GM23248 (cell line): ENCODE data around the gene CFAP100. TPM values are rescaled to one million over a fixed set of nuclear protein-coding genes. Genes with fewer than 3 reads are reported as not detected.

ENCODE experiments used
- DNase-seq: peaks from one replicate; pipeline ENCODE4 v3.0.0-alpha.2; 2015
- H2AFZ ChIP-seq: fragments of 200-600 bp; sonication (generic); 2 replicates; pipeline ENCODE4 v1.6.1; 2016; ENCODE audit warnings: antibody characterized with exemption
- H3F3A ChIP-seq: fragments of 200-600 bp; sonication (generic); 2 replicates; pipeline ENCODE4 v1.6.1; 2016; ENCODE audit warnings: mild to moderate bottlenecking, antibody characterized with exemption, mixed run types; ENCODE audit not compliant: insufficient read depth
- H3K27ac ChIP-seq: fragments of 200-600 bp; sonication (generic); 2 replicates; pipeline ENCODE4 v1.5.1; 2016; ENCODE audit warnings: mild to moderate bottlenecking
- H3K27me3 ChIP-seq: fragments of 200-600 bp; sonication (generic); replicated peaks from 2 replicates; pipeline ENCODE4 v1.6.1; 2016; ENCODE audit warnings: mild to moderate bottlenecking; ENCODE audit not compliant: insufficient read depth
- H3K36me3 ChIP-seq: fragments of 200-600 bp; sonication (generic); 2 replicates; pipeline ENCODE4 v1.6.1; 2016; ENCODE audit warnings: low read depth, mild to moderate bottlenecking
- H3K4me1 ChIP-seq: fragments of 200-600 bp; sonication (generic); 2 replicates; pipeline ENCODE4 v1.6.1; 2016; ENCODE audit warnings: mild to moderate bottlenecking; ENCODE audit not compliant: insufficient read depth
- H3K4me2 ChIP-seq: fragments of 200-600 bp; sonication (generic); one replicate; pipeline ENCODE4 v1.6.1; 2016; ENCODE audit warnings: mild to moderate bottlenecking; ENCODE audit not compliant: unreplicated experiment
- H3K4me3 ChIP-seq: fragments of 200-600 bp; sonication (generic); 2 replicates; pipeline ENCODE4 v1.5.1; 2016; ENCODE audit warnings: mild to moderate bottlenecking
- H3K79me2 ChIP-seq: fragments of 200-600 bp; sonication (generic); 2 replicates; pipeline ENCODE4 v1.6.1; 2016; ENCODE audit warnings: mild to moderate bottlenecking; ENCODE audit not compliant: insufficient read depth
- H3K9ac ChIP-seq: fragments of 200-600 bp; sonication (generic); 2 replicates; pipeline ENCODE4 v1.6.1; 2016; ENCODE audit warnings: mild to moderate bottlenecking
- H3K9me2 ChIP-seq: fragments of 200-600 bp; sonication (generic); 2 replicates; pipeline ENCODE4 v1.6.1; 2016; ENCODE audit warnings: mixed run types, mild to moderate bottlenecking, moderate library complexity; ENCODE audit not compliant: insufficient read depth
- H3K9me3 ChIP-seq: fragments of 200-600 bp; sonication (generic); one replicate; pipeline ENCODE4 v1.6.1; 2017; ENCODE audit warnings: low read depth
- H4K20me1 ChIP-seq: fragments of 200-600 bp; sonication (generic); 2 replicates; pipeline ENCODE4 v1.6.0; 2016; ENCODE audit not compliant: insufficient read depth
- EZH2 ChIP-seq: fragments of 200-600 bp; sonication (generic); IDR thresholded peaks from 2 replicates; pipeline ENCODE4 v1.6.1; 2018; ENCODE audit warnings: antibody characterized with exemption, mild to moderate bottlenecking; ENCODE audit not compliant: insufficient read depth, poor library complexity, severe bottlenecking
- EZH2phosphoT487 ChIP-seq: fragments of 200-600 bp; sonication (generic); IDR thresholded peaks from 2 replicates; pipeline ENCODE4 v1.6.1; 2018; ENCODE audit warnings: antibody characterized with exemption, moderate library complexity, mild to moderate bottlenecking, low read depth; ENCODE audit not compliant: insufficient read depth
- WGBS, 2 experiments: methylation state at CpG; one replicate each; pipeline ENCODE4 v1.1.6; 2015 to 2017; ENCODE audit warnings: low lambda C conversion rate in 2 of 2, low coverage in 1 of 2; ENCODE audit errors: missing lambda C conversion rate in 2 of 2; 5-methylcytosine and 5-hydroxymethylcytosine counted together
- in situ Hi-C: fragments of 300-500 bp; cut with MboI; formaldehyde crosslinking; loops from 2 replicates; pipeline ENCODE4 v1.15.0; 2020
- polyA plus RNA-seq: library from polyadenylated mRNA; unstranded; fragments of >200 nt; fragmentation: Nextera tagmentation; extraction: Ambion mirVana; gene quantifications from 2 replicates; pipeline ENCODE4 v1.2.1, GENCODE V29; 2016
- total RNA-seq: library from RNA; depleted of rRNA; stranded (reverse); fragments of >200 nt; shearing (Covaris generic); gene quantifications from 2 replicates; pipeline ENCODE4 v1.2.3, GENCODE V29; 2014

The CFAP100 gene
- total and polyA plus RNA-seq, 2 experiments from 2014 or later, result not detected

DNA sequence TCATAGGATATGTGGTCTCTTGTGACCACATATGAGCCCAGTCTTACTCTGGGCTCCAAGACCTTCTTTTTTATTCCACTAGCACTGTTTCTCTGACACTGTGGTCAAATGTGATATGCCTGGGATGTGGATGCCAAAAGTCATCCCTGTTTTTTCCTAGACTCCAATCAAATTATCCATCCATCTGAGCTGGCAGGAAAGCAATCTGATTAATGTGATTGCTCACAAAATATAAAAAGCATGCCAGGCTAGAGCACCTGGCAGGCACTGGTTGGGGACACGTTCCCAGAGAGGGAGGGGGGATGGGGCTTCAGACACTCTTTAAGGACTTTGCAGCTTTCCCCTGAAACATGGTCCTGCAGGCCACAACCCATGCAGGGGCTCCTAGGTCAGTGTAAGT is 3.1 kb upstream of the CFAP100 start:
- H3K79me2 ChIP-seq, result no peaks in the 10 kb centered on the region
- H3F3A ChIP-seq, result no peaks in the 10 kb centered on the region
- H4K20me1 ChIP-seq, result no peaks in the 10 kb centered on the region
- H3K4me3 ChIP-seq, result no peak overlapping the region
- H2AFZ ChIP-seq, result no peak overlapping the region
- H3K4me1 ChIP-seq, result no peaks in the 10 kb centered on the region
- H3K4me2 ChIP-seq, result no peak overlapping the region
- 0% methylated on average over 1 of the region's 1 CpG for WGBS, 2 experiments
- no peak for DNase-seq
- no peaks in the 10 kb centered on the region for H3K36me3 ChIP-seq
- no peak overlapping the region for H3K9ac ChIP-seq
- peaks cover 31% of the 10 kb centered on the region for H3K27me3 ChIP-seq
- no peak for TF ChIP-seq EZH2phosphoT487
- TF ChIP-seq EZH2, result no peak
- H3K9me2 ChIP-seq, result no peaks in the 10 kb centered on the region
- H3K27ac ChIP-seq, result no peak overlapping the region
- no peaks in the 10 kb centered on the region for H3K9me3 ChIP-seq
- in situ Hi-C loops, result loop anchor here (10.0 to 25.0 kb wide), 3 partner anchors 147 to 429 kb away; partner anchors contain the start of gene ROPN1B

DNA sequence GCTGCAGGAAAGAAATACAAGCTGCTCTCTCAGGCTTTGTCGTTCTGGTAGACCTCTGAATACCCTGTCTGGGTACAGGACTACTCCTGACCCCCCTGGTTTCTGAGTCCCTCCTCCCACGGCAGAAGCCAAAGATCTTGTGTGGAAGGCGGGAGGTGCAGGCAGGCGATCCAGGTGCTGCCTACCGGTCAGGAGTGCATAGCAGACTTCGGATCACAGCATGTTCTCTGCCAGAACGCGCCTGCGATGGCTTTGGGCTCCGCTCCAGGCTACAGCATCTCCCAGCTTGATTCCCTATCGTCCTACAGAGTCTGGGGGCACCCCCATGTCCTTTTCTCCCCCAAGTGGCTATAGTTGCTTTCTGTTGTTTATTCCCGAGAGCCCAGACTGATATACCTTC is 2.5 kb upstream of the CFAP100 start:
- WGBS, 2 experiments, result 61 to 64% methylated on average over 12 of the region's 12 CpGs
- H3K36me3 ChIP-seq, result no peaks in the 10 kb centered on the region
- TF ChIP-seq EZH2 (no peak), EZH2phosphoT487 (no peak)
- H3K4me3 ChIP-seq, result no peak overlapping the region
- H3K4me1 ChIP-seq, result no peaks in the 10 kb centered on the region
- H3K9me3 ChIP-seq, result no peaks in the 10 kb centered on the region
- H4K20me1 ChIP-seq, result no peaks in the 10 kb centered on the region
- H3K9ac ChIP-seq, result no peak overlapping the region
- no peak overlapping the region for H3K4me2 ChIP-seq
- DNase-seq, result no peak
- no peaks in the 10 kb centered on the region for H3K9me2 ChIP-seq
- H2AFZ ChIP-seq, result no peak overlapping the region
- in situ Hi-C loops, result loop anchor here (10.0 to 25.0 kb wide), 3 partner anchors 147 to 430 kb away; partner anchors contain the start of gene ROPN1B
- no peaks in the 10 kb centered on the region for H3K79me2 ChIP-seq
- peaks cover 31% of the 10 kb centered on the region for H3K27me3 ChIP-seq
- H3F3A ChIP-seq, result no peaks in the 10 kb centered on the region
- no peak overlapping the region for H3K27ac ChIP-seq

DNA sequence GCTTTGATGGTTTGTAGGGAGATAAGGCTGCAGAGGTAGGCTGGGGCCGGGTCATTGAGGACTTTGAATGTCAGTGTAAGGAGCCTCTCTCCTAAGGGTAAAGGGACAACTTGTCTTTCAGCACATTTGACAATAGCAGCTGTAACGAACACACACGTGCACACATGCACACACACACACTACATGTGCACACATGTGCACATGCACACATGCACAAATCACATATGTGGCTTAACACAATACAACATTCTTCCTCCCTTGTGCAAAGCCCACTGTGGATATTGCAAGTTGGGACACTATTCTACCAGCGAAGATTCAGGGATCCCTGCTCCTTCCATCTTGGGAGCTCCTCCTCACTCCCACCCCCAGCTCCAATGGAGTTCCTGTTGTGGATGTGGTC is 1.1 kb upstream of the CFAP100 start:
- Histone ChIP-seq H3F3A (no peaks in the 10 kb centered on the region), H3K4me1 (no peaks in the 10 kb centered on the region), H3K9ac (no peak overlapping the region), H3K79me2 (no peaks in the 10 kb centered on the region), H2AFZ (no peak overlapping the region), H3K9me3 (no peaks in the 10 kb centered on the region), H4K20me1 (no peaks in the 10 kb centered on the region), H3K36me3 (no peaks in the 10 kb centered on the region), H3K4me3 (no peak overlapping the region), H3K9me2 (no peaks in the 10 kb centered on the region), H3K27ac (no peak overlapping the region), H3K4me2 (no peak overlapping the region), H3K27me3 (peaks cover 31% of the 10 kb centered on the region)
- in situ Hi-C loops, result loop anchor here (10.0 to 25.0 kb wide), 3 partner anchors 149 to 431 kb away; partner anchors contain the start of gene ROPN1B
- no peak for DNase-seq
- 58 to 63% methylated on average over 4 of the region's 4 CpGs for WGBS, 2 experiments
- TF ChIP-seq EZH2 (no peak), EZH2phosphoT487 (no peak)

DNA sequence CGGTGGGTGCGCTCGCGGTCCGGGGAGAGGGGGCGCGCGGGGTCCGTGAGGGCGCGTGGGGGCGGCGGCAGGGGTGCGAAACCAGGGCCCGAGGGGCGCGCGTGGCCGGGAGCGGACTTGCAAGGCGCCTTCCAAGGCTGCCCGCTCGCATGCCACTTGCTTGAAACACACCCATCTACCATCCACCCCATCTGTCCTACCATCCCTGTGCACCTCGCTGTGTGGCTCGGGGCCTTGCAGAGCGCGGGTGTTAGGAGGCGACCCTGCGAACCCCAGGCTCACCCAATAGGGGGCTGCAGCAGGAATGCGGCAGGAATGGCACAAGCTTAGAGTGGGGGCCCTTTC is 240 bp downstream of the CFAP100 start:
- Histone ChIP-seq H3K27me3 (peaks cover 31% of the 10 kb centered on the region), H3K4me3 (peak overlapping the region; percentile 53), H3K4me2 (peak overlapping the region; percentile 55), H3K9me3 (no peaks in the 10 kb centered on the region), H3K4me1 (no peaks in the 10 kb centered on the region), H3K79me2 (no peaks in the 10 kb centered on the region), H3K9ac (no peak overlapping the region), H3F3A (no peaks in the 10 kb centered on the region), H2AFZ (peak overlapping the region; percentile 22; the same call in 1 of the 2 replicates), H3K9me2 (no peaks in the 10 kb centered on the region), H4K20me1 (no peaks in the 10 kb centered on the region), H3K36me3 (no peaks in the 10 kb centered on the region), H3K27ac (no peak overlapping the region)
- 7 to 16% methylated on average over 12 to 26 of the region's 30 CpGs for WGBS, 2 experiments
- no peak for TF ChIP-seq EZH2
- TF ChIP-seq EZH2phosphoT487, result no peak
- in situ Hi-C loops, result loop anchor here (10.0 to 25.0 kb wide), 3 partner anchors 150 to 433 kb away; partner anchors contain the start of gene ROPN1B
- no peak for DNase-seq
